Measurements from ENCODE around the gene TNK1. TPM values are rescaled to one million over a fixed set of nuclear protein-coding genes. Genes with fewer than 3 reads are reported as not detected.

The TNK1 gene
- total RNA-seq, 1 donor from 2014 or later: 4.0 TPM

- DNase-seq (ENCODE audit: low spot score): no peak
- H3K4me3 Mint-ChIP-seq (ENCODE audit: low read depth): no peak overlapping the region
- intact Hi-C loops (cut with micrococcal nuclease): no loop called here
- H3K4me1 Mint-ChIP-seq (ENCODE audit: low read depth): peaks cover 19% of the 10 kb centered on the region
- peaks cover 80% of the 10 kb centered on the region for H3K36me3 Mint-ChIP-seq (ENCODE audit: low read depth)
- H3K27ac Mint-ChIP-seq: no peak overlapping the region
- H3K27me3 Mint-ChIP-seq (ENCODE audit: low read depth): no peaks in the 10 kb centered on the region
- no peaks in the 10 kb centered on the region for H3K9me3 Mint-ChIP-seq
Measured at GRCh38 chr17:7347630-7348477, 33.0 kb upstream of the TNK1 start.

DNA sequence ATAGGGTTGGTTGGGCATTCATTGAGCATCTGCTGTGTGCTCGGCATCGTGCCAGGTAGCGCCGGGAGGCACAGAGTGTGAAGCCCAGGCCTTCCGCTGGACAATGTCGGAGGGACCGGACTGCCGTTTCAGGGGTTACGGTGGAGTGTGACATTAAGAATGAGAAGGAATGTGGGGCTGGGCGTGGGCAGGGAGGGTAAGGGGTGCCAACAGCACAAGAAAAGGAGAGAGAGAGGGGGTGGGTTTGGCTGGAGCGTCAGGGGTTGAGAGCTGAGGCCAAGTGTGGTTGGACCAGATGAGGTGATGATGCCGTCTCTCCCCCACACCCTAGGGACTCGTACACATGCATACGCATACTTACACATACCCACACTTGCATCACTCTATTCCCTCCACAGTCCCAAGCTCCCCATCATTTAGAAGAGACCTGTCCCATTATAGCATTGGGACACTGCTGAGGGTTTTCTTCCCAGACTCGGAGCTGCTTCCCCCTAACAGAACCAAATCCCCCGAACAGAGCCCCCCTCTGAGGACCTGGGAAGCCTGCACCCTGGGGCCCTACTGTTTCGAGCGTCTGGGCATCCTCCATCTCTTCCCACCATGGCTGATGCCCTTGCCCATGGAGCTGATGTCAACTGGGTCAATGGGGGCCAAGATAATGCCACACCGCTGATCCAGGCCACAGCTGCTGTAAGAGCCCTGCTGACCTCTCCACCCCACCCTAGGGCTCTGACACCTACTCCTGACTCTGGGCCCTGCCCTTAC lies 32.2 kb upstream of the TNK1 start:
- Mint-ChIP-seq H3K9me3 (no peaks in the 10 kb centered on the region), H3K4me3 (ENCODE audit: low read depth) (no peak overlapping the region), H3K4me1 (ENCODE audit: low read depth) (peaks cover 21% of the 10 kb centered on the region), H3K36me3 (ENCODE audit: low read depth) (peaks cover 75% of the 10 kb centered on the region), H3K27ac (peak overlapping the region; percentile 63), H3K27me3 (ENCODE audit: low read depth) (no peaks in the 10 kb centered on the region)
- no peak for DNase-seq (ENCODE audit: low spot score)
- intact Hi-C loops (cut with micrococcal nuclease): no loop called here

DNA sequence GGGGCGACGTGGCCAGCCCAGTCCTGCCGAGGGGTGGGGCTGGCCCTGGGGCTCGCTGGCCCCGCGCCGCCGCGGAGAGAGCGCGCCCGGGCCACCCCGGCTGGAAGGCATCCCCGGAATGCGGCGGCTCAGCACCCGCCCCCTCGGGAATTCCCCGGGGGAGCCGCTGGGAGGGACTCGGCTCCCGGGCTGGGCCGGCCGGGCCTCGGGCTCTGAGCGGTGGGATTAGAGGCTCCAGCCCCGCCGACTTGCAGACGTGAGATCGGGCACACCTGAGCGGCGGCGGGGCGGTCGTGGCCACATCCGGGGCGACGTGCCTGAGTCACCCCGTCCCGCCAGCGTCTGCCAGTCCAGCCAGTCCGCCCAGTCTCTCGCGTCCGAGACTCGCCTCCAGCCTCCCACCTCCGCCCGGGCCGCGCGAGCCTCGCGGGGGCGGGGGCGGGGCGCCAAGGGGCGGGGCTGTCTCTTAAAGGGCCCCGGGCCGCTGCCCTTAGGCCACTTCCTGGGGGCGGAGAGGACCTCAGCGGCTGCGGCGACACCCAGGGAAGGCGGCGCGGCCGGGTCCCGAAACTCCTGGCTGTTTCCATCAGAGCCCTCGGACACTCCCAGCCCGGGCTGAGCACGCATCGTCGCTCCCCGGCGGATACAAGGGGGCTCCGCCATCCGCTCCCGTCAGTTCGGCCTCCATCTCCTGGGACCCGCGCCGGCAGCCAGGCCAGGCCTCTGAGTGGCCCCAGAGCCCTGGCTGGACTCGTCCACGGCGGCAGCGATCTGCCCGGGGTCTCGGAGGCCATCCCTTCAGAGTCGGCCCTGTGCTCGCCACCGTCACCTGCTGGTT lies 29.0 kb upstream of the TNK1 start, which contains the start of gene KCTD11:
TSS of gene KCTD11 (plus strand) at position 498 of the 838 bp plus-strand sequence.
- H3K27me3 Mint-ChIP-seq (ENCODE audit: low read depth): no peaks in the 10 kb centered on the region

GRCh38 chr17:7352503-7352889 lies 28.4 kb upstream of the TNK1 start:
- peaks cover 28% of the 10 kb centered on the region for H3K4me1 Mint-ChIP-seq (ENCODE audit: low read depth)
- H3K36me3 Mint-ChIP-seq (ENCODE audit: low read depth): peaks cover 45% of the 10 kb centered on the region
- H3K27me3 Mint-ChIP-seq (ENCODE audit: low read depth): no peaks in the 10 kb centered on the region
- peak overlapping the region; percentile 87 for H3K27ac Mint-ChIP-seq
- H3K4me3 Mint-ChIP-seq (ENCODE audit: low read depth): peak overlapping the region; percentile 90
- DNase-seq (ENCODE audit: low spot score): no peak
- intact Hi-C loops (cut with micrococcal nuclease): loop anchor here (5.0 kb wide), 3 partner anchors 40 to 335 kb away; partner anchors contain the start of genes PLSCR3, TP53 and WRAP53
- H3K9me3 Mint-ChIP-seq: no peaks in the 10 kb centered on the region

More for the DNA sequence above, 29.0 kb upstream of the TNK1 start, which contains the start of gene KCTD11:
- Mint-ChIP-seq H3K27ac (peak within 1 kb of the TSS; percentile 87), H3K9me3 (no peaks in the 10 kb centered on the region), H3K4me1 (ENCODE audit: low read depth) (peaks cover 32% of the 10 kb centered on the region), H3K36me3 (ENCODE audit: low read depth) (peaks cover 50% of the 10 kb centered on the region), H3K4me3 (ENCODE audit: low read depth) (peak within 1 kb of the TSS; percentile 90)
- peak; percentile 74 for DNase-seq (ENCODE audit: low spot score)
- intact Hi-C loops (cut with micrococcal nuclease): loop anchor here (2.0 to 5.0 kb wide), 4 partner anchors 15 to 335 kb away; partner anchors contain the start of genes ACAP1, PLSCR3, TP53 and WRAP53

- Mint-ChIP-seq H3K4me1 (ENCODE audit: low read depth) (peaks cover 28% of the 10 kb centered on the region), H3K27ac (peak overlapping the region; percentile 87), H3K4me3 (ENCODE audit: low read depth) (peak overlapping the region; percentile 90), H3K36me3 (ENCODE audit: low read depth) (peaks cover 39% of the 10 kb centered on the region), H3K9me3 (no peaks in the 10 kb centered on the region), H3K27me3 (ENCODE audit: low read depth) (no peaks in the 10 kb centered on the region)
- DNase-seq (ENCODE audit: low spot score): no peak
- intact Hi-C loops (cut with micrococcal nuclease): loop anchor here (5.0 kb wide), 3 partner anchors 39 to 334 kb away; partner anchors contain the start of genes PLSCR3, TP53 and WRAP53
Measured at GRCh38 chr17:7352910-7353635, 27.8 kb upstream of the TNK1 start.

- peak overlapping the region; percentile 64 for H3K27ac Mint-ChIP-seq
- no peak for DNase-seq (ENCODE audit: low spot score)
- peaks cover 28% of the 10 kb centered on the region for H3K36me3 Mint-ChIP-seq (ENCODE audit: low read depth)
- H3K9me3 Mint-ChIP-seq: no peaks in the 10 kb centered on the region
- peak overlapping the region; percentile 33 for H3K4me3 Mint-ChIP-seq (ENCODE audit: low read depth)
- peaks cover 26% of the 10 kb centered on the region for H3K4me1 Mint-ChIP-seq (ENCODE audit: low read depth)
- intact Hi-C loops (cut with micrococcal nuclease): loop anchor here (5.0 kb wide), 3 partner anchors 38 to 333 kb away; partner anchors contain the start of genes PLSCR3, TP53 and WRAP53
- H3K27me3 Mint-ChIP-seq (ENCODE audit: low read depth): no peaks in the 10 kb centered on the region
Measured at GRCh38 chr17:7354262-7354843, 26.5 kb upstream of the TNK1 start.

DNA sequence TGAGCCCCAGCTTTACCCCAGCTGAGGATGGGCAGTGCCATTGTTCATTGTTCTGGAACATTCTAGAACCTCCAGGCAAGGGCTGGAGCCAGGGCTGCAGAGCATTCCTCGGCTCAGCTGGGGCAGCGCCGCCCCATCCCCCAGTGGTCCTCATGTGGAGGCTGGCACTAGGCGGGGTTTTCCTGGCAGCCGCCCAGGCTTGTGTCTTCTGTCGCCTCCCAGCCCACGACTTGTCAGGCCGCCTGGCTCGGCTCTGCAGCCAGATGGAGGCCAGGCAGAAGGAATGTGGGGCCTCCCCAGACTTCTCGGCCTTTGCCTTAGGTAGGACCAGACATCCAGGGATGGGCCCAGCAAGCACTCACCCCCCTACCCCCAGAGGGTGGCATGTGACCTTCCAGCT lies 25.8 kb upstream of the TNK1 start, which contains the start of gene TMEM95:
TSS of gene TMEM95 (plus strand) at position 104 of the 400 bp plus-strand sequence. CDS start at position 153, 49 bp downstream.
- intact Hi-C loops (cut with micrococcal nuclease): no loop called here
- no peaks in the 10 kb centered on the region for H3K9me3 Mint-ChIP-seq
- H3K27ac Mint-ChIP-seq: peak within 1 kb of the TSS; percentile 64
- H3K4me1 Mint-ChIP-seq (ENCODE audit: low read depth): peaks cover 21% of the 10 kb centered on the region
- H3K27me3 Mint-ChIP-seq (ENCODE audit: low read depth): no peaks in the 10 kb centered on the region
- H3K36me3 Mint-ChIP-seq (ENCODE audit: low read depth): peaks cover 22% of the 10 kb centered on the region
- DNase-seq (ENCODE audit: low spot score): no peak
- peak within 1 kb of the TSS; percentile 33 for H3K4me3 Mint-ChIP-seq (ENCODE audit: low read depth)

DNA sequence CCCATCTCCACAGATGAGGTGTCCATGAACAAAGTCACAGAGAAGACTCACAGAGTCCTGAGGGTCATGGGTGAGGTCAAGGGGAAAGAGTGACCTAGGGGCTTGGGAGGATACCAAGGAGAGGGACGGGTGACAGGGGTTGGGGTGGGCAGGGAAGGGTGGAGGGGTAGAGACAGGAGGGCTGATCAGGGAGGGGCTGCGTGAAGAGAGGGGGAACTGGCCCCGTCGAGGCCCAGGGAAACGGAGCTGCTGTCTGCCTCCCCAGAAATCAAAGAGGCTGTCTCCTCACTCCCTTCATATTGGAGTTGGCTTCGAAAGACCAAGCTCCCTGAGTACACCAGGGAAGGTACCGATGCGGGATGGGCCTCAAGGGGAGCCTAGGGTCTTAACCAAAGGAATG lies 25.3 kb upstream of the TNK1 start:
- Mint-ChIP-seq H3K4me3 (ENCODE audit: low read depth) (no peak overlapping the region), H3K36me3 (ENCODE audit: low read depth) (peaks cover 18% of the 10 kb centered on the region), H3K9me3 (no peaks in the 10 kb centered on the region), H3K4me1 (ENCODE audit: low read depth) (peaks cover 21% of the 10 kb centered on the region), H3K27ac (no peak overlapping the region), H3K27me3 (ENCODE audit: low read depth) (no peaks in the 10 kb centered on the region)
- DNase-seq (ENCODE audit: low spot score): no peak
- intact Hi-C loops (cut with micrococcal nuclease): no loop called here

DNA sequence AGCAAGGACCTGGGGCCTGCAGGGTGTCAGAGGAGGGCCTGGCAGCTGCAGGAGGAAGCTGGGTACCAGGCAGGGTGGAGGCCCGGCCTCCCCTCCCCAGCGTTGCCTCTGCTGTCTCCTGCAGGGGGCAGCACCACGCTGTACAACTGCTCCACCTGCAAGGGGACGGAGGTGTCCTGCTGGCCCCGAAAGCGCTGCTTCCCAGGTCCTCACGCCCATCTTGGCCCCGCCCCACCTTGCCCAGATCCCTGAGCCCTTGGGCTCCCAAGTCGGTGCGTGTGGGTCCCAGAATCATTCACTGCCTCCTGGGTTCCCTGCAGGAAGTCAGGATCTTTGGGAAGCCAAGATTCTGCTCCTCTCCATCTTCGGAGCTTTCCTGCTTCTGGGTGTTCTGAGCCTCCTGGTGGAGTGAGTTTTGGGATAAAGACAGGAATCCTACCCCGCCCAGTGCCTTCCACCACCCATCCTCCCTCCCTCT lies 24.8 kb upstream of the TNK1 start:
- H3K36me3 Mint-ChIP-seq (ENCODE audit: low read depth): peaks cover 14% of the 10 kb centered on the region
- H3K9me3 Mint-ChIP-seq: no peaks in the 10 kb centered on the region
- peak; percentile 79 for DNase-seq (ENCODE audit: low spot score)
- intact Hi-C loops (cut with micrococcal nuclease): loop anchor here (1.0 kb wide), 2 partner anchors 81 to 205 kb away; partner anchors contain the start of gene SENP3
- no peak overlapping the region for H3K27ac Mint-ChIP-seq
- H3K4me3 Mint-ChIP-seq (ENCODE audit: low read depth): no peak overlapping the region
- H3K4me1 Mint-ChIP-seq (ENCODE audit: low read depth): peaks cover 21% of the 10 kb centered on the region
- no peaks in the 10 kb centered on the region for H3K27me3 Mint-ChIP-seq (ENCODE audit: low read depth)

DNA sequence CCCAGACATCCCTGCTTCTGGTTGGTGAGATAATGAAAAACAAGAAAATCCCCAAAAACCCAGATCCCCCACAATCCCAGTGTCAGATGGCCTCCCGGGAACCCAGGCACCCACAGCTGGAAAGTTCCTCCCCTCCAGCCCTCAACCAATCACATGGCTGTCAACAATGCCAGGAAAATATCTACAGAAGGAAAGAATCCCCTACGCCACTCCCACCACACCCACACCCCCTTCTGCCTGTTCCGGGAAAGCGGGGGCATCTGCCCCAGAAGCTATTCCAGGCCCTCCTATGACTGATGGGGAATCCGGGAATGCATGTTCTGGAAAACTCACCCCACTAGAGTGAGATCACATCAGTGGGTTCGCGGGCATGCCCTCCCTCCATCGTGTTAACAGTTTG lies 24.1 kb upstream of the TNK1 start:
- no peak for DNase-seq (ENCODE audit: low spot score)
- Mint-ChIP-seq H3K27ac (no peak overlapping the region), H3K36me3 (ENCODE audit: low read depth) (peaks cover 10% of the 10 kb centered on the region), H3K9me3 (no peaks in the 10 kb centered on the region), H3K27me3 (ENCODE audit: low read depth) (no peaks in the 10 kb centered on the region), H3K4me3 (ENCODE audit: low read depth) (no peak overlapping the region), H3K4me1 (ENCODE audit: low read depth) (peaks cover 20% of the 10 kb centered on the region)
- intact Hi-C loops (cut with micrococcal nuclease): loop anchor here (1.0 kb wide), 2 partner anchors 81 to 205 kb away; partner anchors contain the start of gene SENP3

GRCh38 chr17:7357381-7357780 lies 23.5 kb upstream of the TNK1 start:
- intact Hi-C loops (cut with micrococcal nuclease): no loop called here
- no peak for DNase-seq (ENCODE audit: low spot score)
- Mint-ChIP-seq H3K36me3 (ENCODE audit: low read depth) (peaks cover 8% of the 10 kb centered on the region), H3K27me3 (ENCODE audit: low read depth) (no peaks in the 10 kb centered on the region), H3K9me3 (no peaks in the 10 kb centered on the region), H3K27ac (no peak overlapping the region), H3K4me1 (ENCODE audit: low read depth) (peaks cover 19% of the 10 kb centered on the region), H3K4me3 (ENCODE audit: low read depth) (no peak overlapping the region)
